Measurements from ENCODE around the gene HMGXB3.

- TF ChIP-seq POLR2AphosphoS5 (IDR thresholded peaks at IDR 0.05) (no peak), EP300 (IDR thresholded peaks at IDR 0.05) (no peak), POLR2A (IDR thresholded peaks at IDR 0.05) (no peak)
- TF ChIP-seq, protein P1, sequence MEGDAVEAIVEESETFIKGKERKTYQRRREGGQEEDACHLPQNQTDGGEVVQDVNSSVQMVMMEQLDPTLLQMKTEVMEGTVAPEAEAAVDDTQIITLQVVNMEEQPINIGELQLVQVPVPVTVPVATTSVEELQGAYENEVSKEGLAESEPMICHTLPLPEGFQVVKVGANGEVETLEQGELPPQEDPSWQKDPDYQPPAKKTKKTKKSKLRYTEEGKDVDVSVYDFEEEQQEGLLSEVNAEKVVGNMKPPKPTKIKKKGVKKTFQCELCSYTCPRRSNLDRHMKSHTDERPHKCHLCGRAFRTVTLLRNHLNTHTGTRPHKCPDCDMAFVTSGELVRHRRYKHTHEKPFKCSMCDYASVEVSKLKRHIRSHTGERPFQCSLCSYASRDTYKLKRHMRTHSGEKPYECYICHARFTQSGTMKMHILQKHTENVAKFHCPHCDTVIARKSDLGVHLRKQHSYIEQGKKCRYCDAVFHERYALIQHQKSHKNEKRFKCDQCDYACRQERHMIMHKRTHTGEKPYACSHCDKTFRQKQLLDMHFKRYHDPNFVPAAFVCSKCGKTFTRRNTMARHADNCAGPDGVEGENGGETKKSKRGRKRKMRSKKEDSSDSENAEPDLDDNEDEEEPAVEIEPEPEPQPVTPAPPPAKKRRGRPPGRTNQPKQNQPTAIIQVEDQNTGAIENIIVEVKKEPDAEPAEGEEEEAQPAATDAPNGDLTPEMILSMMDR (IDR thresholded peaks at IDR 0.05): no peak
Observed at GRCh38 chr5:150007050-150007449, 6.5 kb downstream of the HMGXB3 start.

Data from suprapubic skin (tissue), 4 donors.